Karpas-422 (cell line): Measurements from ENCODE around the gene CWC27. TPM values are rescaled to one million over a fixed set of nuclear protein-coding genes. Genes with fewer than 3 reads are reported as not detected.
A peak's percentile ranks its signal among the peaks of the same experiment; 100 is the strongest.

Source experiments
- DNase-seq: peaks from one replicate; pipeline ENCODE4 v3.0.0-alpha.2; 2015
- H2AFZ ChIP-seq: fragments of 200-600 bp; sonication (generic); 2 replicates; pipeline ENCODE4 v1.6.1; 2014; ENCODE audit warnings: antibody characterized with exemption, low read length, mixed read lengths
- H3K27ac ChIP-seq: fragments of 200-600 bp; sonication (generic); 2 replicates; pipeline ENCODE4 v1.5.1; 2014; ENCODE audit warnings: mild to moderate bottlenecking, low read length, moderate library complexity
- H3K27me3 ChIP-seq: fragments of 200-600 bp; sonication (generic); 2 replicates; pipeline ENCODE4 v1.6.1; 2014; ENCODE audit warnings: low read length, mixed read lengths
- H3K36me3 ChIP-seq: fragments of 200-600 bp; sonication (generic); 2 replicates; pipeline ENCODE4 v1.6.1; 2014; ENCODE audit warnings: low read length, mixed read lengths; ENCODE audit not compliant: insufficient read depth
- H3K4me1 ChIP-seq: fragments of 200-600 bp; sonication (generic); 2 replicates; pipeline ENCODE4 v1.6.1; 2014; ENCODE audit warnings: mild to moderate bottlenecking, low read length, mixed read lengths
- H3K4me2 ChIP-seq: fragments of 200-600 bp; sonication (generic); 2 replicates; pipeline ENCODE4 v1.6.1; 2014; ENCODE audit warnings: low read length, low read depth, mild to moderate bottlenecking; ENCODE audit not compliant: poor library complexity, severe bottlenecking
- H3K4me3 ChIP-seq: fragments of 200-600 bp; sonication (generic); 2 replicates; pipeline ENCODE4 v1.5.1; 2014; ENCODE audit warnings: mild to moderate bottlenecking, antibody characterized with exemption, low read length, mixed read lengths
- H3K79me2 ChIP-seq: fragments of 200-600 bp; sonication (generic); 2 replicates; pipeline ENCODE4 v1.6.1; 2014; ENCODE audit warnings: mild to moderate bottlenecking, low read length, mixed read lengths
- H3K9ac ChIP-seq: fragments of 200-600 bp; sonication (generic); 2 replicates; pipeline ENCODE4 v1.6.0; 2014; ENCODE audit warnings: low read length
- H3K9me2 ChIP-seq: fragments of 200-600 bp; sonication (generic), shearing (Covaris generic); replicated peaks from 2 replicates; pipeline ENCODE4 v1.6.0; 2014; ENCODE audit warnings: mild to moderate bottlenecking, low read length, moderate library complexity; ENCODE audit not compliant: insufficient read depth
- H3K9me3 ChIP-seq: fragments of 300-700, 200-600 bp; sonication (generic); 2 replicates; pipeline ENCODE4 v1.6.1; 2014; ENCODE audit warnings: low read length, mixed read lengths
- H4K20me1 ChIP-seq: fragments of 200-600 bp; sonication (generic); 2 replicates; pipeline ENCODE4 v1.6.1; 2014; ENCODE audit warnings: mild to moderate bottlenecking, antibody characterized with exemption, low read length, low read depth; ENCODE audit not compliant: insufficient read depth
- total RNA-seq: library from RNA; depleted of rRNA; stranded (reverse); fragments of >200 nt; shearing (Covaris generic); gene quantifications from 2 replicates; pipeline ENCODE4 v1.2.3, GENCODE V29; 2014; ENCODE audit warnings: low replicate concordance

Gene CWC27
- total RNA-seq, 1 experiment from 2014 or later = 24.5 TPM

GRCh38 chr5:65037831-65038815, 269.4 kb downstream of the CWC27 start:
- H3K4me1 ChIP-seq = peaks cover 14% of the 10 kb centered on the region
- H3K27ac ChIP-seq = no peak overlapping the region
- H3K4me2 ChIP-seq = no peak overlapping the region
- H3K4me3 ChIP-seq = no peak overlapping the region
- DNase-seq = peak; percentile 68
- no peaks in the 10 kb centered on the region for H4K20me1 ChIP-seq
- no peaks in the 10 kb centered on the region for H3K79me2 ChIP-seq
- no peaks in the 10 kb centered on the region for H3K9me2 ChIP-seq
- no peaks in the 10 kb centered on the region for H3K27me3 ChIP-seq
- peak overlapping the region; percentile 73; the same call in 1 of the 2 replicates for H2AFZ ChIP-seq
- H3K9me3 ChIP-seq = no peaks in the 10 kb centered on the region
- no peaks in the 10 kb centered on the region for H3K36me3 ChIP-seq
- no peak overlapping the region for H3K9ac ChIP-seq

- no peaks in the 10 kb centered on the region for H4K20me1 ChIP-seq
- H3K9ac ChIP-seq = no peak overlapping the region
- DNase-seq = no peak
- no peaks in the 10 kb centered on the region for H3K9me3 ChIP-seq
- H3K4me3 ChIP-seq = no peak overlapping the region
- H3K36me3 ChIP-seq = no peaks in the 10 kb centered on the region
- H3K4me2 ChIP-seq = no peak overlapping the region
- no peaks in the 10 kb centered on the region for H3K9me2 ChIP-seq
- 0 out of 2 replicates have a peak, but pooled peaks cover 2% of the 10 kb centered on the region for H3K4me1 ChIP-seq
- H2AFZ ChIP-seq = no peak overlapping the region
- H3K27me3 ChIP-seq = no peaks in the 10 kb centered on the region
- H3K79me2 ChIP-seq = no peaks in the 10 kb centered on the region
- no peak overlapping the region for H3K27ac ChIP-seq
These were observed 272.8 kb downstream of the CWC27 start for GRCh38 chr5:65041296-65042158.

GRCh38 chr5:65043843-65044359, 275.2 kb downstream of the CWC27 start:
- DNase-seq = no peak
- Histone ChIP-seq H3K4me2 (no peak overlapping the region), H4K20me1 (no peaks in the 10 kb centered on the region), H3K4me3 (no peak overlapping the region), H3K9me3 (no peaks in the 10 kb centered on the region), H3K36me3 (no peaks in the 10 kb centered on the region), H3K9ac (no peak overlapping the region), H3K4me1 (no peaks in the 10 kb centered on the region), H3K79me2 (no peaks in the 10 kb centered on the region), H3K27ac (no peak overlapping the region), H3K9me2 (no peaks in the 10 kb centered on the region), H3K27me3 (no peaks in the 10 kb centered on the region), H2AFZ (no peak overlapping the region)

GRCh38 chr5:65047225-65047624, 278.5 kb downstream of the CWC27 start:
- no peaks in the 10 kb centered on the region for H3K27me3 ChIP-seq
- H3K4me2 ChIP-seq = no peak overlapping the region
- no peaks in the 10 kb centered on the region for H3K36me3 ChIP-seq
- no peaks in the 10 kb centered on the region for H4K20me1 ChIP-seq
- H2AFZ ChIP-seq = no peak overlapping the region
- no peaks in the 10 kb centered on the region for H3K9me3 ChIP-seq
- H3K4me1 ChIP-seq = no peaks in the 10 kb centered on the region
- no peak overlapping the region for H3K4me3 ChIP-seq
- H3K9me2 ChIP-seq = no peaks in the 10 kb centered on the region
- no peak for DNase-seq
- H3K9ac ChIP-seq = no peak overlapping the region
- no peak overlapping the region for H3K27ac ChIP-seq
- H3K79me2 ChIP-seq = no peaks in the 10 kb centered on the region

GRCh38 chr5:65047948-65048690, 279.4 kb downstream of the CWC27 start:
- Histone ChIP-seq H2AFZ (no peak overlapping the region), H3K36me3 (no peaks in the 10 kb centered on the region), H3K4me2 (no peak overlapping the region), H3K4me1 (no peaks in the 10 kb centered on the region), H3K27me3 (no peaks in the 10 kb centered on the region), H3K9ac (no peak overlapping the region), H3K4me3 (no peak overlapping the region), H3K9me2 (no peaks in the 10 kb centered on the region), H4K20me1 (no peaks in the 10 kb centered on the region), H3K79me2 (no peaks in the 10 kb centered on the region), H3K27ac (no peak overlapping the region), H3K9me3 (no peaks in the 10 kb centered on the region)
- no peak for DNase-seq

- Histone ChIP-seq H3K36me3 (no peaks in the 10 kb centered on the region), H3K9ac (no peak overlapping the region), H3K27ac (no peak overlapping the region), H2AFZ (no peak overlapping the region), H3K27me3 (no peaks in the 10 kb centered on the region), H3K9me2 (no peaks in the 10 kb centered on the region), H3K4me2 (no peak overlapping the region), H3K4me1 (no peaks in the 10 kb centered on the region), H4K20me1 (no peaks in the 10 kb centered on the region), H3K9me3 (no peaks in the 10 kb centered on the region), H3K79me2 (no peaks in the 10 kb centered on the region), H3K4me3 (no peak overlapping the region)
- DNase-seq = no peak
These were observed 281.4 kb downstream of the CWC27 start for GRCh38 chr5:65050140-65050539.

GRCh38 chr5:65050826-65051498, 282.2 kb downstream of the CWC27 start:
- Histone ChIP-seq H3K36me3 (no peaks in the 10 kb centered on the region), H3K9me3 (no peaks in the 10 kb centered on the region), H3K9me2 (no peaks in the 10 kb centered on the region), H3K4me3 (no peak overlapping the region), H2AFZ (no peak overlapping the region), H3K9ac (no peak overlapping the region), H3K27me3 (no peaks in the 10 kb centered on the region), H3K27ac (no peak overlapping the region), H4K20me1 (no peaks in the 10 kb centered on the region), H3K4me2 (no peak overlapping the region), H3K4me1 (no peaks in the 10 kb centered on the region), H3K79me2 (no peaks in the 10 kb centered on the region)
- no peak for DNase-seq
